IMR-90 (cell line): Measurements from ENCODE around the gene ABCB1. TPM values are rescaled to one million over a fixed set of nuclear protein-coding genes. Genes with fewer than 3 reads are reported as not detected.

ENCODE experiments used
- ATAC-seq: fragments of 200-7000 bp; cut with Tn5 transposase; 2 replicates; pipeline ENCODE4 v1.9.1; 2020; ENCODE audit warnings: low read depth, mild to moderate bottlenecking, moderate library complexity
- BruUV-seq: library from RNA; stranded (reverse); fragments of 400-500 nt; replicated peaks from 2 replicates; lab custom pipeline; 2021; lab: Mats Ljungman, UMichigan
- CTCF ChIA-PET: fragments of 300-600 bp; formaldehyde crosslinking; extraction: SDS; loops from one replicate; lab custom pipeline; 2021; ENCODE audit warnings: antibody characterized with exemption; lab: Yijun Ruan, JAX
- POLR2A ChIA-PET: fragments of 300-600 bp; sonication (Branson Sonifier 250); formaldehyde crosslinking; loops from one replicate; lab custom pipeline; 2022; ENCODE audit warnings: antibody characterized with exemption; ENCODE audit not compliant: unreplicated experiment; lab: Charles Lee
- DNase-seq: peaks from one replicate; pipeline ENCODE4 v3.0.0; 2013
- H2AFZ ChIP-seq: replicated peaks from 2 replicates; pipeline ENCODE3; 2013; ENCODE audit warnings: low read length, mild to moderate bottlenecking; ENCODE audit not compliant: poor library complexity
- H2AK5ac ChIP-seq: 2 replicates; pipeline ENCODE4 v1.6.1; 2013; ENCODE audit warnings: low read depth, low read length, inconsistent platforms
- H2AK9ac ChIP-seq: replicated peaks from 2 replicates; pipeline ENCODE3; 2013; ENCODE audit warnings: mild to moderate bottlenecking, low read depth, low read length, moderate library complexity; ENCODE audit not compliant: poor library complexity
- H2BK120ac ChIP-seq: 2 replicates; pipeline ENCODE4 v1.6.1; 2013; ENCODE audit warnings: low read depth, low read length, inconsistent platforms
- H2BK15ac ChIP-seq: 3 replicates; pipeline ENCODE4 v1.6.1; 2013; ENCODE audit warnings: low read depth, low read length, inconsistent platforms
- H2BK20ac ChIP-seq: 2 replicates; pipeline ENCODE4 v1.6.1; 2013; ENCODE audit warnings: low read depth, mild to moderate bottlenecking, inconsistent platforms, low read length, moderate library complexity
- H2BK5ac ChIP-seq: 2 replicates; pipeline ENCODE4 v1.6.1; 2013; ENCODE audit warnings: mild to moderate bottlenecking, low read depth, low read length, inconsistent platforms; ENCODE audit not compliant: poor library complexity, severe bottlenecking
- H3K14ac ChIP-seq: replicated peaks from 2 replicates; pipeline ENCODE4 v1.6.1; 2013; ENCODE audit warnings: low read depth, low read length, inconsistent platforms
- H3K18ac ChIP-seq: 2 replicates; pipeline ENCODE4 v1.6.1; 2013; ENCODE audit warnings: low read depth, low read length, control low read depth
- H3K23ac ChIP-seq: 2 replicates; pipeline ENCODE4 v1.6.1; 2013; ENCODE audit warnings: low read depth, low read length, inconsistent platforms
- H3K27ac ChIP-seq: 2 replicates; pipeline ENCODE4 v1.5.1; 2013; ENCODE audit warnings: mild to moderate bottlenecking, control low read depth, low read length; ENCODE audit not compliant: insufficient read depth
- H3K27me3 ChIP-seq: 2 replicates; pipeline ENCODE4 v1.6.1; 2013; ENCODE audit warnings: low read length; ENCODE audit not compliant: control insufficient read depth, insufficient read depth
- H3K36me3 ChIP-seq: 2 replicates; pipeline ENCODE4 v1.6.1; 2013; ENCODE audit warnings: low read length, mixed read lengths; ENCODE audit not compliant: control insufficient read depth, insufficient read depth
- H3K4ac ChIP-seq: 2 replicates; pipeline ENCODE4 v1.6.1; 2013; ENCODE audit warnings: low read depth, low read length, inconsistent platforms
- H3K4me1 ChIP-seq: 2 replicates; pipeline ENCODE4 v1.6.1; 2013; ENCODE audit warnings: low read length, mixed read lengths; ENCODE audit not compliant: control insufficient read depth, insufficient read depth
- H3K4me2 ChIP-seq: 2 replicates; pipeline ENCODE4 v1.6.1; 2013; ENCODE audit warnings: low read depth, mild to moderate bottlenecking, control low read depth, low read length, moderate library complexity
- H3K4me3 ChIP-seq: 2 replicates; pipeline ENCODE4 v1.5.1; 2013; ENCODE audit warnings: low read depth, mild to moderate bottlenecking, control low read depth, low read length, moderate library complexity; ENCODE audit not compliant: insufficient read depth
- H3K56ac ChIP-seq: 2 replicates; pipeline ENCODE4 v1.6.1; 2013; ENCODE audit warnings: low read length, inconsistent platforms; ENCODE audit not compliant: insufficient read depth; ENCODE audit errors: extremely low read depth
- H3K79me1 ChIP-seq, 2 experiments: 2 replicates each; pipeline ENCODE4 v1.6.1; 2013; ENCODE audit warnings: low read length in 2 of 2, inconsistent platforms in 1 of 2, low read depth in 1 of 2
- H3K9ac ChIP-seq: 2 replicates; pipeline ENCODE4 v1.6.1; 2013; ENCODE audit warnings: low read depth, low read length, control low read depth
- H3K9me1 ChIP-seq: 2 replicates; pipeline ENCODE4 v1.6.1; 2013; ENCODE audit warnings: low read length, inconsistent platforms; ENCODE audit not compliant: insufficient read depth
- H3K9me3 ChIP-seq: 2 replicates; pipeline ENCODE4 v1.6.1; 2013; ENCODE audit warnings: low read length; ENCODE audit not compliant: control insufficient read depth, insufficient read depth
- H4K20me1 ChIP-seq: 2 replicates; pipeline ENCODE4 v1.6.1; 2013; ENCODE audit warnings: low read length, inconsistent platforms; ENCODE audit not compliant: insufficient read depth
- H4K5ac ChIP-seq: 2 replicates; pipeline ENCODE4 v1.6.1; 2013; ENCODE audit warnings: mild to moderate bottlenecking, low read depth, low read length, control low read depth
- H4K8ac ChIP-seq, 2 experiments: 2 replicates each; pipeline ENCODE4 v1.6.1; 2013; ENCODE audit warnings: low read depth in 2 of 2, low read length in 2 of 2, control low read depth in 1 of 2, inconsistent platforms in 1 of 2
- H4K91ac ChIP-seq: 2 replicates; pipeline ENCODE4 v1.6.1; 2013; ENCODE audit warnings: low read depth, low read length, inconsistent platforms; ENCODE audit not compliant: insufficient read depth
- BHLHE40 ChIP-seq: fragments of 150-350 bp; IDR thresholded peaks from 2 replicates; pipeline ENCODE4 v1.6.1; 2016; ENCODE audit warnings: mild to moderate bottlenecking, low read depth, low read length
- CHD1 ChIP-seq: IDR thresholded peaks from 2 replicates; pipeline ENCODE4 v1.6.1; 2012; ENCODE audit warnings: low read depth, low read length, improper control_type of control experiment
- POLR2A ChIP-seq: IDR thresholded peaks from 2 replicates; pipeline ENCODE4 v1.6.1; 2012; ENCODE audit warnings: mild to moderate bottlenecking, low read depth, low read length
- WGBS, 2 experiments: methylation state at CpG; one replicate each; pipeline versions ENCODE4 v1.1.5 to v1.1.7; 2013; ENCODE audit warnings: missing lambda C conversion rate in 2 of 2; ENCODE audit not compliant: insufficient read length in 1 of 2; ENCODE audit errors: extremely low coverage in 2 of 2; 5-methylcytosine and 5-hydroxymethylcytosine counted together
- dilution Hi-C: fragments of 300-500 bp; cut with HindIII; formaldehyde crosslinking; loops from one replicate; pipeline ENCODE4 v1.14.3; 2018; ENCODE audit warnings: low sequenced_read_pairs; ENCODE audit not compliant: unreplicated experiment
- in situ Hi-C: fragments of 300-500 bp; cut with MboI; formaldehyde crosslinking; loops from 3 replicates; pipeline ENCODE4 v1.14.3; 2019; ENCODE audit warnings: low sequenced_read_pairs, inconsistent platforms, mixed read lengths
- intact Hi-C: fragments of 100-400 bp; cut with micrococcal nuclease; formaldehyde crosslinking; loops from 2 replicates; pipeline ENCODE4 v1.10.0; 2022
- polyA plus RNA-seq, 3 experiments: library from polyadenylated mRNA; depleted of rRNA; stranded (reverse); fragments of >200 nt; gene quantifications; 2 replicates each; pipeline ENCODE4 v1.2.3, GENCODE V29; 2012; ENCODE audit warnings: low replicate concordance in 1 of 3
- total RNA-seq: library from RNA; depleted of rRNA; stranded (reverse); fragments of >200 nt; gene quantifications from 2 replicates; pipeline ENCODE4 v1.2.3, GENCODE V29; 2012

Gene ABCB1
- total and polyA plus RNA-seq, 2 of the 4 experiments (the other 2 are of a cell fraction), result 0.80 to 0.90 TPM

GRCh38 chr7:87480386-87480785 is 120.3 kb downstream of the ABCB1 start:
- DNase-seq, result no peak
- in situ Hi-C loops (no loop called here), intact Hi-C loops (no loop called here), dilution Hi-C loops (no loop called here)
- Histone ChIP-seq H3K23ac (no peak overlapping the region), H4K8ac (no peak overlapping the region), H3K18ac (no peak overlapping the region), H2AK5ac (no peak overlapping the region), H3K79me1 (no peaks in the 10 kb centered on the region), H2BK20ac (no peak overlapping the region), H2AK9ac (no peak overlapping the region), H2BK120ac (no peak overlapping the region), H2BK5ac (no peak overlapping the region), H4K20me1 (no peaks in the 10 kb centered on the region), H4K5ac (no peak overlapping the region), H3K9ac (no peak overlapping the region), H3K36me3 (no peaks in the 10 kb centered on the region), H3K4me1 (no peaks in the 10 kb centered on the region), H2BK15ac (no peak overlapping the region), H3K27me3 (peaks cover 16% of the 10 kb centered on the region), H3K4me2 (no peak overlapping the region), H2AFZ (no peak overlapping the region), H3K27ac (no peak overlapping the region), H3K9me3 (no peaks in the 10 kb centered on the region), H4K91ac (no peak overlapping the region), H3K9me1 (no peaks in the 10 kb centered on the region), H3K4ac (no peak overlapping the region), H3K14ac (no peak overlapping the region), H3K56ac (no peak overlapping the region), H3K4me3 (no peak overlapping the region)
- ATAC-seq, result no peak
- 60% methylated on average over 1 of the region's 2 CpGs; no CpG with 5 or more reads in 1 of the 2 experiments for WGBS, 2 experiments
- ChIA-PET POLR2A (no interaction called here), CTCF (no interaction called here)
- TF ChIP-seq BHLHE40 (no peak), CHD1 (no peak), POLR2A (no peak)
- BruUV-seq, result no TSS peak
